ENCODE results near the gene EVI2B. TPM values are rescaled to one million over a fixed set of nuclear protein-coding genes. Genes with fewer than 3 reads are reported as not detected.
A peak's percentile ranks its signal among the peaks of the same experiment; 100 is the strongest.

Gene EVI2B
- total RNA-seq, 6 experiments from 2014 or later = 1.5 to 9.4 (median 4.9) TPM

- no peak overlapping the region for H3K4me3 ChIP-seq
- intact Hi-C loops (cut with DNase I) = no loop called here
- H3K4me1 ChIP-seq = no peaks in the 10 kb centered on the region
- peaks cover 0 to 4% (median 0%) of the 10 kb centered on the region in 4 donors for H3K36me3 ChIP-seq
- DNase-seq = no peak
- 91% methylated on average over 9 of the region's 12 CpGs for WGBS (ENCODE audit: insufficient coverage, low coverage, low lambda C conversion rate, missing lambda C conversion rate)
- no peak for TF ChIP-seq CTCF (IDR thresholded peaks at IDR 0.05)
- TF ChIP-seq POLR2A (IDR thresholded peaks at IDR 0.05) = no peak
- no peak for ATAC-seq
- no peak overlapping the region for H3K27ac ChIP-seq
- no peaks in the 10 kb centered on the region for H3K27me3 ChIP-seq
- H3K9me3 ChIP-seq = no peaks in the 10 kb centered on the region
These were observed 13.8 kb upstream of the EVI2B start for GRCh38 chr17:31327534-31328159.

- no peak for ATAC-seq
- TF ChIP-seq POLR2A (IDR thresholded peaks at IDR 0.05) = no peak
- TF ChIP-seq CTCF (IDR thresholded peaks at IDR 0.05) = no peak
- Histone ChIP-seq H3K9me3 (no peaks in the 10 kb centered on the region), H3K4me3 (no peak overlapping the region), H3K36me3 (peaks cover 0 to 4% (median 0%) of the 10 kb centered on the region in 4 donors), H3K27me3 (no peaks in the 10 kb centered on the region), H3K4me1 (no peaks in the 10 kb centered on the region), H3K27ac (no peak overlapping the region)
- intact Hi-C loops (cut with DNase I) = no loop called here
- DNase-seq = no peak
These were observed 9.7 kb upstream of the EVI2B start for GRCh38 chr17:31323551-31323950.

DNA sequence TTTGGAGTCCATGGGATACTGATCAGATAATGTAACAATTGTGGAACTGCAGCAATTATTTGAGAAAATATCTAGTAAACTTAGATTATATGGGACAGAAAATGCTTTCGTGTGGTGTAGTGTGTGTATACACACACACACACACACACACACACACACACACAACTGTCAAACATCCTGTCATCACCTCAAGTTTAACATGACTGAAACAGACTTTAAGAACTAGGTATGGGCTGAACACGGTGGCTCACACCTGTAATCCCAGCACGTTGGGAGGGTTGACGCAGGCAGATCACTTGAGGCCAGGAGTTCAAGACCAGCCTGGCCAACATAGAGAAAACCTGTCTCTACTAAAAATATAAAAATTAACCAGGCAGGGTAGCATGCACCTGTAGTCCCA lies 8.1 kb upstream of the EVI2B start:
- Histone ChIP-seq H3K27ac (no peak overlapping the region), H3K4me1 (no peaks in the 10 kb centered on the region), H3K9me3 (no peaks in the 10 kb centered on the region), H3K4me3 (no peak overlapping the region), H3K36me3 (no peaks in the 10 kb centered on the region), H3K27me3 (no peaks in the 10 kb centered on the region)
- ATAC-seq = no peak
- intact Hi-C loops (cut with DNase I) = no loop called here
- no peak for DNase-seq
- 73% methylated on average over 1 of the region's 4 CpGs for whole genome bisulfite sequencing (ENCODE audit: insufficient coverage, low coverage, low lambda C conversion rate, missing lambda C conversion rate)
- TF ChIP-seq CTCF (IDR thresholded peaks at IDR 0.05) (no peak), POLR2A (IDR thresholded peaks at IDR 0.05) (no peak)

GRCh38 chr17:31321481-31321880 lies 7.6 kb upstream of the EVI2B start, which contains the start of gene EVI2A:
Gene EVI2A (minus strand): TSS chr17:31321622. CDS start chr17:31319013, 2,609 bp downstream.
- no peaks in the 10 kb centered on the region for H3K4me1 ChIP-seq
- H3K27me3 ChIP-seq = no peaks in the 10 kb centered on the region
- DNase-seq (no peak), ATAC-seq (peak; percentile 43 to 80 (median 71))
- H3K36me3 ChIP-seq = no peaks in the 10 kb centered on the region
- peak within 1 kb of the TSS; percentile 5 to 66 (median 23) for H3K27ac ChIP-seq
- H3K9me3 ChIP-seq = no peaks in the 10 kb centered on the region
- WGBS (ENCODE audit: insufficient coverage, low coverage, low lambda C conversion rate, missing lambda C conversion rate) = 48% methylated on average over 3 of the region's 3 CpGs
- intact Hi-C loops (cut with DNase I) = no loop called here
- H3K4me3 ChIP-seq = peak within 1 kb of the TSS in 2 of 3 donors; percentile 10 to 19
- TF ChIP-seq CTCF (IDR thresholded peaks at IDR 0.05) (no peak), POLR2A (IDR thresholded peaks at IDR 0.05) (peak; percentile 31)
